ENCODE data around the gene RDH8.

Gene RDH8

GRCh38 chr19:10010939-10011338 is 2.3 kb upstream of the RDH8 start:
- Histone ChIP-seq H3K4me3 (ENCODE audit: low read depth, low read length, poor library complexity, severe bottlenecking) (no peak overlapping the region), H3K9me3 (ENCODE audit: low read length) (no peaks in the 10 kb centered on the region), H4K20me1 (ENCODE audit: insufficient read depth, low read length) (no peaks in the 10 kb centered on the region), H2AFZ (ENCODE audit: low read length) (no peak overlapping the region), H3K36me3 (ENCODE audit: insufficient read depth, low read length) (no peaks in the 10 kb centered on the region), H3K27me3 (ENCODE audit: insufficient read depth, low read length) (no peaks in the 10 kb centered on the region; the same call in 1 of the 2 replicates), H3K4me2 (ENCODE audit: low read length) (no peak overlapping the region), H3K27ac (ENCODE audit: low read depth, low read length, poor library complexity, severe bottlenecking) (no peak overlapping the region), H3K79me2 (ENCODE audit: insufficient read depth, low read length) (no peaks in the 10 kb centered on the region), H3K9me2 (ENCODE audit: low read depth, low read length) (no peaks in the 10 kb centered on the region), H3K9ac (ENCODE audit: low read length) (no peak overlapping the region), H3K4me1 (ENCODE audit: insufficient read depth, low read length, severe bottlenecking) (no peaks in the 10 kb centered on the region), H3F3A (ENCODE audit: insufficient read depth, low read length) (no peaks in the 10 kb centered on the region)
- TF ChIP-seq EZH2 (IDR thresholded peaks at IDR 0.05; ENCODE audit: borderline replicate concordance, low read length) (no peak), CTCF (IDR thresholded peaks at IDR 0.05; ENCODE audit: low read length) (no peak)

- Histone ChIP-seq H3K9ac (ENCODE audit: low read length) (no peak overlapping the region), H3K79me2 (ENCODE audit: insufficient read depth, low read length) (no peaks in the 10 kb centered on the region), H3K36me3 (ENCODE audit: insufficient read depth, low read length) (no peaks in the 10 kb centered on the region), H2AFZ (ENCODE audit: low read length) (no peak overlapping the region), H3K27me3 (ENCODE audit: insufficient read depth, low read length) (no peaks in the 10 kb centered on the region; the same call in 1 of the 2 replicates), H3K4me2 (ENCODE audit: low read length) (no peak overlapping the region), H3K9me3 (ENCODE audit: low read length) (no peaks in the 10 kb centered on the region), H3K4me1 (ENCODE audit: insufficient read depth, low read length, severe bottlenecking) (no peaks in the 10 kb centered on the region), H3K9me2 (ENCODE audit: low read depth, low read length) (no peaks in the 10 kb centered on the region), H3F3A (ENCODE audit: insufficient read depth, low read length) (no peaks in the 10 kb centered on the region), H4K20me1 (ENCODE audit: insufficient read depth, low read length) (no peaks in the 10 kb centered on the region), H3K27ac (ENCODE audit: low read depth, low read length, poor library complexity, severe bottlenecking) (no peak overlapping the region), H3K4me3 (ENCODE audit: low read depth, low read length, poor library complexity, severe bottlenecking) (no peak overlapping the region)
- no peak for TF ChIP-seq CTCF (IDR thresholded peaks at IDR 0.05; ENCODE audit: low read length)
- TF ChIP-seq EZH2 (IDR thresholded peaks at IDR 0.05; ENCODE audit: borderline replicate concordance, low read length) = no peak
Observed at GRCh38 chr19:10011974-10012373, 1.3 kb upstream of the RDH8 start.

- Histone ChIP-seq H3K4me2 (ENCODE audit: low read length) (no peak overlapping the region), H2AFZ (ENCODE audit: low read length) (no peak overlapping the region), H3K36me3 (ENCODE audit: insufficient read depth, low read length) (no peaks in the 10 kb centered on the region), H3K9me2 (ENCODE audit: low read depth, low read length) (no peaks in the 10 kb centered on the region), H3K9ac (ENCODE audit: low read length) (no peak overlapping the region), H3K9me3 (ENCODE audit: low read length) (no peaks in the 10 kb centered on the region), H3K79me2 (ENCODE audit: insufficient read depth, low read length) (no peaks in the 10 kb centered on the region), H3F3A (ENCODE audit: insufficient read depth, low read length) (no peaks in the 10 kb centered on the region), H3K4me3 (ENCODE audit: low read depth, low read length, poor library complexity, severe bottlenecking) (no peak overlapping the region), H3K4me1 (ENCODE audit: insufficient read depth, low read length, severe bottlenecking) (no peaks in the 10 kb centered on the region), H3K27ac (ENCODE audit: low read depth, low read length, poor library complexity, severe bottlenecking) (no peak overlapping the region), H3K27me3 (ENCODE audit: insufficient read depth, low read length) (no peaks in the 10 kb centered on the region), H4K20me1 (ENCODE audit: insufficient read depth, low read length) (no peaks in the 10 kb centered on the region)
- no peak for TF ChIP-seq CTCF (IDR thresholded peaks at IDR 0.05; ENCODE audit: low read length)
- no peak for TF ChIP-seq EZH2 (IDR thresholded peaks at IDR 0.05; ENCODE audit: borderline replicate concordance, low read length)
Observed at GRCh38 chr19:10013834-10014618, 743 bp downstream of the RDH8 start.
